ENCODE measurements around the gene L3MBTL3.

The L3MBTL3 gene

DNA sequence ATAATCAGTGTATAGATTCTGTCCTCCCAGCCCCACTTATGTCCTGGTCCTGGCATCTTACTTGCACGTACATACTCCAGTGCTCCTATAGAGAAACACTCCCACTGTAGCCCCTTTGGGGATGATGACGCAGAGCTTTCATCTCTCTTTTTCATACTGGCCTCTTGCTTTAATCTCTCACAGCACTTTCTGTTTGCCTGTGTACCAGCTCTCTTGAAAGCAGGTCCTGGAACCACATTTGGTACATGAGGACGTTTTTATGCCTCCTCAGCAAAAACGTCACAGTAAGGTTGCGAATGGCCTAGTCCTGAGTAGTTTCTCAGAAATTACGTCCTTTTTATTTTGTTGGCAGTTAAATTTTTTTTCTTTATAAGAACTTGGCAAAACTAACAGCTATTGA is 10.8 kb downstream of the L3MBTL3 start:
- no peak for DNase-seq

- DNase-seq: no peak
Observed at GRCh38 chr6:130032758-130033340, 14.5 kb downstream of the L3MBTL3 start.

DNA sequence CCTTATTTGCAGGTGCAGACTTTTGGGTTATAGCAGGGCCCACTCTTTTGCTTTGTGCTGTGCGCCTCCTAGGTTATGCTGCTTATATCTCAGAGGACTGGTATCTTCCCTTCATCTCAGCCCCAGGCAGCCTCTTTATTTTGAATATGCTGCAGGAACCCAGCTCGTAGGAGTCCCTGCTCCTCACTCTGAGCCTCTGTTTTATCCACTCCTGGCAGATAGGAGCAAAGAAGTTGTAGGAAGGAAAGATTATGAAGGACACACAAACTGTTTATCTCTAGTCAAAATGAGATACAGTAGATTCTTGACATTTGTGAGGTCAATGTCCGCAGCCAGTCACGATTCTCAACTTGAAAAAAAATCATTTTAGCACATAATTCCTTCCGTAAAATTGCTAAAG is 15.6 kb downstream of the L3MBTL3 start:
- no peak for DNase-seq

DNA sequence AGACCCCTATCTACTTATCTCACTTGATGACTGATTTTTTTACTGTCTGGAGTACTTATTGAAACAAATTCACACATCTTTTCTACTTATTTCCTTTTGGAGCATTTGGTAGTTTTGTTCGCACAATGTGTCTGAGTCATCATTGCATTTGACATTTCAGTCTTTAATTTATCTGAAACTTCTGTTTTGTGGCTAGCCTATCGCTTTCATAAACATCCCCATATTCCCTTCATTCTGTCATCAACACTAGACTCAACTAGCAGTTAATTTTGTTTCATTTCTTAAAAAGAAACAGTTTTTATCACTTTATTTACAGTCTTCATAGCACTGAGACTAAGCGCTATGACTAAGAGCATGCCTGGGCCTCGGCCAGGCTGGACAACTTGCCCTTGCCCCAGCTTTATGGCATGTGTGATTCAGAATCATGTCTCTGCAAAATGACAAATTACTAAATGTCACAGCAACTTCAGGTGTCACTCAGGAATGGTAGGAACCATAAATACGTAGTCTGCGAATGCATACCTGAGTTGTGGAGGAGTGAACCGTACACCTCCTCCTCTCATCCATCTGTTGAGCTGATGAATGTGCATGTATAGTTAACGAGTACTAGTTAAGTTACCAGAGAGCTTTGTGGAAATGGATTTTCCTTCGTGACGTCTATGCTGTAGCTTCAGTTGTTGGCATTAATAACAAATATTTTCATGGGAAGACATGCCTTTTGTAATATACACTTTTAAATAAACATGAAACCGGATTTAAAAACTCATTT is 16.2 kb downstream of the L3MBTL3 start:
- no peak for DNase-seq

DNA sequence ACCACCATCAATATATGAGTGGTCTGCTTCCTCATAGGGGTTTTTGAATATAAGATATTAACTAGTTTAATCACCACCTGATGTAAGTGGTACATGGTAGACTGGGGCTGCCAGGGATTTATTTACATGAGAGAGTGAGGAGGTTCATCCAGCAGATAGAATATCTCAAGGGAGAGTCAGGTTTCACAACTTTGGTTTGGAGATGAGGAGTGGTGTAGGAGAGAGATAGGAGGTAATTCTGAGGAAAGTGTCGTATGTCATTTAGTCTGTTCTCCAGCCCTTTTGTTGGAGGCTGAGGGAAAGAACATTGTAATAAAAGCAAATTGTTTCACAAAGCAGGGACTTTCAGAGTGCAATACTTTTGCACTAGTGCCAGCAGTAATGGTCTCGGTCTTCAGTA is 16.8 kb downstream of the L3MBTL3 start:
- DNase-seq: no peak

DNA sequence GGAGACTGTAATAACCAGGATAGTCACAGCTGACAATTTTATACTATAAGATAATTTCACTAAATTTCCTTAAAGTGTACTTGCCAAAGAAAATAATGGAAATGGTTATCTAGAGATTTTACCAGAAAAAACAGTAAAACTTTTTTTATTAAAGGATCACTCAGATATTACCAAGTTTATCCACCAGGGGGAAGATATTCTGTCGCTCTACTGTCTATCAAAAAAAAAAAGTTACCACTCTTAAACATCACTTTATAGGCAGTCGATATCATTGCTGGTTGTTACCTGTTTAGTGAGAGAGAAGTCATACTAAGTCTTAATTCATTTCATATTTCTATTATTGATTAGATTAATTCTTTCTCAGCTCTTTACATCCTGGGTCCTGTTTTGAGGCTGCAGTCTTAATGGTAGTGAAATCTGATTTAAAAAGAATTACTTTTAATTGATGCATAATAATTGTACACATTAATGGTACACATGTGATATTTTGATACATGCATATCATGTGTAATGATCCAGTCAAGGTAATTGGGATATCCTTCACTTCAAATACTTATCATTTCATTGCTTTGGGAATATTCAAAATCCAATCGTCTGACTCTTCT is 18.9 kb downstream of the L3MBTL3 start:
- DNase-seq: no peak

DNA sequence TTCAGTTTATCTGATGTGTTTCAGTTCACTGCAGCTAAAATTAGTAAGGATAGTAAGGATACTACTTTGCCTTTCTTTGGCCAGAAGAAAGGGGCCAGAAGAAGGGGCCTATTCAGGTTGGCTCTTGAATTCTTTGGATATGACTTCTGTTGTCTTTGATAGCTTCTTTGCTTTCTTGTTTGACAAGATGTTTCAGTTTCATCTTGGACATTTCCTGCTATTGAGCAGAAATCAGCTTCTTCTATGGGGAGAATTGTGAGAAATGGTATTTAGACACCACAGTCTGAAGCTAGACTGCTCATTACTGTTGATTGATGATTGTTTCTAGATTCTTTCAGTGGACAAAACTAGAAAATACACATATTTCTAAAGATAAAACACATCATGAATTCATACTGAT is 23.2 kb downstream of the L3MBTL3 start:
- DNase-seq: no peak

GRCh38 chr6:130043344-130043743 is 25.0 kb downstream of the L3MBTL3 start:
- DNase-seq: no peak

DNA sequence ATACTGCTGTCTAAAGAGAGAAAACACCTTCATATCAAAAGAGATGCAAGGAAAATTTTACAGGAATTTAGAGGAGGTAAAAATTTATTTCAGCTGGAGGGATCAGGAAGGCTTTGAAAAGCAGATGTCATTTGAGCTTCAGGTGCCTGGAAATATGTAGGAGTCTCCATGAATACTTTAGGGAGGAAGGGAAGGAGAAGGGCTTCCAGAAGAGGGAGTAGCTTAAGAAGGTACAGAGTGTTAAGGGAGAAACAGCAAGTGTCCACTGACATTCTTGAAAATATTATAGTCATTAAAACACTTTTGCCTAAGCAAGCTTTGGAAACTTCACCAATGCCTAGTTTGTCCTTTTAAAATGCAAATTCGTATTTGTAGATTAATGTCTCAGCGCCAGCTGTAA is 27.2 kb downstream of the L3MBTL3 start:
- DNase-seq: no peak

DNA sequence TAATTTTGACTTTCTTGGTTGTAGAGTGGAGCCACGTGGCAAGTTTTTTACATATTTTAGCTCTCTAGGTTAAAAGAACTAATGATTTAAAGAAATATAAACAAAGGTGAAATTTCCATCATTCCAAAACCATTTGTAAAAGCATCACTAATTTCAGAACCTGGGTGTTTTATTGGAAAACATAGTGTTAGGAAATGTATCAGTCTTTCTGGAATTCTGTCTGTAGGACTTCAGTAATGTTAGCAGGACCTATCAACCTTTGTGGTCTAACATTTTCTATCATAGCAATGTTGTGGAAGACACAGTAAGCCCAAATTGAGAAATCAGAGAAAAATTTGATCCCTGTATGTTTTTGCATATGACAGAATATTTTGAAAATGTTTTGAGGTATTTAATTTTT is 28.3 kb downstream of the L3MBTL3 start:
- DNase-seq: no peak

DNA sequence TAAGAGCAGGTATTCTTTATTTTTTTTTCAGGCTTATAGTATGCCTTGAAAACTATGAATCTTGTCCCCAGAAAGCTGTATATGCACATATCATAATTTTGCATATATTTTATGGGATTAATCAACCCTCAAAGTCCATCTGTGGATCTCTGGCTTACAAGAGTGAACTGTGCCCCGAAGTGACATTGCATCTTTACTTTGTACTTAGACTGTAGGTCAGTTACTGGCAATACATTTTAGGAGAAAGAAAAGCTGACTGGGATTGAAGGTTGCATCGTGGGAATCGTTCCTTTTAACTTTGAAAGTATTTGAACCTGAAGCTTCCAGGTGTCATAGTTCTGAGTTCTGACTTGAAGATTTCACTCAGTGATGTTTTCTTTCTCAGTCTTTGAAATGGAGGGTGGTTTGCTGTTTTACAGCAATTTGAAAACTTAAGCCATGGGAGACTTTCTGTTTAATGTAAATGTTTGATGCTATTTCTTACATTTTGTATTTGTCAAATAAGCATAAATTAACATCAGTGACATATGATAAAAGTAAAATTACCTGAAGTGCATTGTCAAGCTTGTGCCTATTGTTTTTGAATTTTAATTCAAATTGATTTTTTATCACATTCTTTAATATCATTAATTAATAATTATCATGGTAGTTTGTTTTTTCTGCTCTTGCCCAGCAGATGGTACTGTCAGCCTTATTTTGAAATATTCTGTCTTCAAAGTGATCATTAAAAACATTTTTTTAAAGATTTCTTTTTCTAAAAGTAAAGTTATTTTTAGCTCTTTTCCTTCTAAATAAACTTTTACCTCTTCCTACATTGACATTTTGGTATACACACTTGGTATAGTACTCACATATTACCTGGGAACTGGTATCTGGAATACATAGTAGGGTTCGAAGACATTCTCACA is 29.0 kb downstream of the L3MBTL3 start:
- no peak for DNase-seq

DNA sequence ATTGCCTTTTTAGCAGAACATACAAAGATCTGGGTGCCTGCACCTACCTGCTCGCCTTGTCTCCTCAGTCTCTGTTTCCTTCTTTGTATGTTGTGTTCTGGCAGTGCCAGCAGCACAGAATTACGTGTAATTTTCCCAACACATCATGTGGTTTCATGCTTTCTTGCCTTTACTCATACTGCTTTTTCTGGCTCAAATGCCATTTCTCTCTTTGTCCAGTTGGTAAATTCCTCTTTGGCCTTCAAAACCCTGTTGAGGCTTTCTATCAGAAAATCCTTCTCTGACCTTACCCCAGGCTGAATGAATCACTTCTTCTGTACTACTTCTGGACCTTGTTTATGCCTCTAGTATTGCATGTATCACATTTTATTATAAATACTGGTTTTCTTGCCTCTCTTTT is 31.8 kb downstream of the L3MBTL3 start:
- DNase-seq: no peak

- DNase-seq: no peak
Observed at GRCh38 chr6:130054725-130055124, 36.3 kb downstream of the L3MBTL3 start.

DNA sequence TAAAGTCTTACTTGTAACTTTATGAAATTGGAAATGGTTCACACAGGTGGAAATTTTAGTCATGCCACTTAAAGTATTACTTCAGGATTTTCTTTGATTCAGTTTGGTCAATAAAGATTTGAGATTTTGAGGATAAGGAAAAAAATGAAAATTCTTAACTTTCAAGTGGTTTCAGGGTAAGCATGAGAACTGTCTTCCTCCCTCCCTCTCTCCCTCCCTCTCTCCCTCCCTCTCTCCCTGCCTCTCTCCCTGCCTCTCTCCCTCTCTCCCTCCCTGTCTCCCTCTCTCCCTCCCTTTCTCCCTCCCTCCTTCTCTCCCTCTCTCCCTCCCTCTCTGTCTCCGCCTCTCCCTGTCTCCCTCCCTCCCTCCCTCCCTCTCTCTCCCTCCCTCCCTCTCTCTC is 36.9 kb downstream of the L3MBTL3 start:
- DNase-seq: no peak

- no peak for DNase-seq
Observed at GRCh38 chr6:130057495-130057894, 39.1 kb downstream of the L3MBTL3 start.

- no peak for DNase-seq
Observed at GRCh38 chr6:130063806-130064205, 45.4 kb downstream of the L3MBTL3 start.

GRCh38 chr6:130065609-130066156 is 47.3 kb downstream of the L3MBTL3 start:
- no peak for DNase-seq

DNA sequence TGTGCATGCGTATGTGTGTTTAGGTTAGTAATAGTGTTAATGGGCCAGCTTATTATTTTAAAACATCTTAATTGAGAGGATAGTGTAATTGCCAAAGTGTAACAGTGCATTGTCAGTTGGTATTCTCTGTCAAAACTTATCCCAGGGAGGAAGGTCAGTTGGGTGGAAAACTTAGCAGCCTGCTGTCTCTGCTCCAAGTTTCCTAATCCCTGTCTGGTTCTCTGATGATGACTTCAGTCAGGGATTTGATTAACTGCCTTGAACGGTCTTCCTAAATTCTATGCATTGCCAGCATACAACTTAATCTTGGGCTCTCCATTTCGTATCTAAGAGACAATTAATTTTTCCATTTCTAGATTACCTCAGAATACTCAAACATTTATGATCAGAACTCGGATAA is 51.1 kb downstream of the L3MBTL3 start:
- no peak for DNase-seq

- no peak for DNase-seq
Observed at GRCh38 chr6:130070326-130070725, 51.9 kb downstream of the L3MBTL3 start.

DNA sequence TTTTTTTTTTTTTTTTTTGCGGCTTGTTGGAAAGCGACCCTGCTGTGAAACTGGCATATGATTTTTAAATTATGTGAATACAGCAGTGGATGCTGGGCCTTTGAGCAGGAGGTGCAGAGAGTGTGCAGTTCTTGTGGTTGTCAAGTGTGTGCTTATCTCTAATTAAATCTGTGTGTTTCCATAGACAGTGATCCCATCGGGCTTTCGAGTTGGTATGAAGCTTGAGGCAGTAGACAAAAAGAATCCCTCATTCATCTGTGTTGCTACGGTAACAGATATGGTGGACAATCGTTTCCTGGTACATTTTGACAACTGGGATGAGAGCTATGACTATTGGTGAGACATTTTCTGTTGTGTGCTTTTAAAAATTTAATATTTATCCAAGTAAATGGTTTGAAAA is 52.4 kb downstream of the L3MBTL3 start:
- peak; percentile 51 for DNase-seq

DNA sequence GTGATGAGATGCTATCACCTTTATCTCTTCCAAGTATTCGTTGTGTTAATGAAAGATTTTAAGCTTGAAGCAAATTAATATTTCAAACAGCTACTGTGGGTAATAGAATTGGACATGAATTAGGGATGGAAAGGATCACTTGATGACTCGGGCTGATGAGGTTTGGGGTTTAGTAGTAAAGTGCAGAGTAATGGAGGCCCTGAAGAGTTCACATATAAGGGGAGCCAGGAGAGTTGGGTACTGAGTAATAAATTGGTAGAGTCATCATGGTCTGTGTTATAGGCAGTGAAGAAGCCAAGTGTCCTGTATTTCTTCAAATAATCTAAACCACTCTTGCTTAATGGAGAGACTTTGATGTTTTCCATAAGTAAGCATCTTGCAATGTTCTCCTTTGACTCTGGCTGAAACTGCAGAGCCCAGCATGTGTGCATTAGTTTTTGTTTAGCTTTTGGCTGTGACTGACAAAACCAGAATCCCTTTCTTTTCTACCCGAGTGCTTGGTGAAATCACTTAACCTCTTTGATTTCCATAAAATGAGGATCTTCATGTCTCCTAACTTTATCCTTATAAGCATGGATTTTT is 57.6 kb downstream of the L3MBTL3 start:
- no peak for DNase-seq

GRCh38 chr6:130076512-130076911 is 58.1 kb downstream of the L3MBTL3 start:
- DNase-seq: no peak

GRCh38 chr6:130090796-130091195 is 72.4 kb downstream of the L3MBTL3 start:
- no peak for DNase-seq

Data from NCI-H1417 treated with DMSO at 0.1 percent for 48 hours (cell line).